GM23338 (cell line): ENCODE data around the gene LY86. TPM values are rescaled to one million over a fixed set of nuclear protein-coding genes. Genes with fewer than 3 reads are reported as not detected.

Source experiments
- EZH2 ChIP-seq: fragments of 200-600 bp; sonication (generic); IDR thresholded peaks from one replicate; pipeline ENCODE4 v1.8.0; 2017; ENCODE audit warnings: antibody characterized with exemption, mild to moderate bottlenecking, low read depth; ENCODE audit not compliant: unreplicated experiment
- POLR2AphosphoS5 ChIP-seq: IDR thresholded peaks from 2 replicates; pipeline ENCODE4 v1.6.1; 2016; ENCODE audit warnings: antibody characterized with exemption, low read depth
- polyA plus RNA-seq: library from polyadenylated mRNA; unstranded; fragments of >200 nt; fragmentation: Nextera tagmentation; extraction: Ambion mirVana; gene quantifications from 2 replicates; pipeline ENCODE4 v1.2.1, GENCODE V29; 2016
- total RNA-seq: library from RNA; depleted of rRNA; stranded (reverse); fragments of >200 nt; shearing (Covaris generic); gene quantifications from 2 replicates; pipeline ENCODE4 v1.2.3, GENCODE V29; 2014
- TF ChIP-seq, protein P1 (sequence below): fragments of 250-450 bp; sonication (Bioruptor Pico); IDR thresholded peaks from 2 replicates; pipeline ENCODE4 v1.5.0; 2020; ENCODE audit warnings: mild to moderate bottlenecking, moderate library complexity
- TF ChIP-seq, protein P2 (sequence below): IDR thresholded peaks from 2 replicates; pipeline ENCODE4 v1.6.1; 2016; ENCODE audit warnings: antibody characterized with exemption
- TF ChIP-seq, protein P3 (sequence below), 2 experiments: fragments of 200-600 bp in 1 of 2; sonication (generic) in 1 of 2; conservative IDR thresholded peaks; 2 replicates each; pipeline versions ENCODE4 v1.5.1 to v1.6.1; 2016 to 2017; ENCODE audit warnings: antibody characterized with exemption in 2 of 2, low read depth in 2 of 2, mild to moderate bottlenecking in 2 of 2, moderate library complexity in 1 of 2

Gene LY86
- total and polyA plus RNA-seq, 2 experiments from 2014 or later: 0.29 TPM; not detected in 1

DNA sequence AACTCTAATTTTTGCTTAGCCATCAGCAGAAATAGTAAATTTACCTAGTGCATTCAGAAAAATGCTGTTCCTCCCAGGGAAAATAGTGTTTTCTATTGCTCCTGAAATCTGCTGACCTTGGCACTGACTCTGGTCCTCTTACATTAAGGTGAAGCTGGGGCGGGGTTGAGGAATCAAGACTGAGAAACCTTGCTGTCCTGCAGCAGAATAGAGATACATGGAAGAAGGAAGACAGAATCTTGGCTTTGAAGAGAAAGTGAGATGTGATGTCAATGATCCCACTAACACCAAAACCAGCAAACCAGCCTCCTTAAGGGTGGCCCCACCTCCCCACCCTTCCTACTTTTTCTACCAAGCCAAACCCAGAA, 840 bp upstream of the LY86 start (continued):
- TF ChIP-seq, protein P1, sequence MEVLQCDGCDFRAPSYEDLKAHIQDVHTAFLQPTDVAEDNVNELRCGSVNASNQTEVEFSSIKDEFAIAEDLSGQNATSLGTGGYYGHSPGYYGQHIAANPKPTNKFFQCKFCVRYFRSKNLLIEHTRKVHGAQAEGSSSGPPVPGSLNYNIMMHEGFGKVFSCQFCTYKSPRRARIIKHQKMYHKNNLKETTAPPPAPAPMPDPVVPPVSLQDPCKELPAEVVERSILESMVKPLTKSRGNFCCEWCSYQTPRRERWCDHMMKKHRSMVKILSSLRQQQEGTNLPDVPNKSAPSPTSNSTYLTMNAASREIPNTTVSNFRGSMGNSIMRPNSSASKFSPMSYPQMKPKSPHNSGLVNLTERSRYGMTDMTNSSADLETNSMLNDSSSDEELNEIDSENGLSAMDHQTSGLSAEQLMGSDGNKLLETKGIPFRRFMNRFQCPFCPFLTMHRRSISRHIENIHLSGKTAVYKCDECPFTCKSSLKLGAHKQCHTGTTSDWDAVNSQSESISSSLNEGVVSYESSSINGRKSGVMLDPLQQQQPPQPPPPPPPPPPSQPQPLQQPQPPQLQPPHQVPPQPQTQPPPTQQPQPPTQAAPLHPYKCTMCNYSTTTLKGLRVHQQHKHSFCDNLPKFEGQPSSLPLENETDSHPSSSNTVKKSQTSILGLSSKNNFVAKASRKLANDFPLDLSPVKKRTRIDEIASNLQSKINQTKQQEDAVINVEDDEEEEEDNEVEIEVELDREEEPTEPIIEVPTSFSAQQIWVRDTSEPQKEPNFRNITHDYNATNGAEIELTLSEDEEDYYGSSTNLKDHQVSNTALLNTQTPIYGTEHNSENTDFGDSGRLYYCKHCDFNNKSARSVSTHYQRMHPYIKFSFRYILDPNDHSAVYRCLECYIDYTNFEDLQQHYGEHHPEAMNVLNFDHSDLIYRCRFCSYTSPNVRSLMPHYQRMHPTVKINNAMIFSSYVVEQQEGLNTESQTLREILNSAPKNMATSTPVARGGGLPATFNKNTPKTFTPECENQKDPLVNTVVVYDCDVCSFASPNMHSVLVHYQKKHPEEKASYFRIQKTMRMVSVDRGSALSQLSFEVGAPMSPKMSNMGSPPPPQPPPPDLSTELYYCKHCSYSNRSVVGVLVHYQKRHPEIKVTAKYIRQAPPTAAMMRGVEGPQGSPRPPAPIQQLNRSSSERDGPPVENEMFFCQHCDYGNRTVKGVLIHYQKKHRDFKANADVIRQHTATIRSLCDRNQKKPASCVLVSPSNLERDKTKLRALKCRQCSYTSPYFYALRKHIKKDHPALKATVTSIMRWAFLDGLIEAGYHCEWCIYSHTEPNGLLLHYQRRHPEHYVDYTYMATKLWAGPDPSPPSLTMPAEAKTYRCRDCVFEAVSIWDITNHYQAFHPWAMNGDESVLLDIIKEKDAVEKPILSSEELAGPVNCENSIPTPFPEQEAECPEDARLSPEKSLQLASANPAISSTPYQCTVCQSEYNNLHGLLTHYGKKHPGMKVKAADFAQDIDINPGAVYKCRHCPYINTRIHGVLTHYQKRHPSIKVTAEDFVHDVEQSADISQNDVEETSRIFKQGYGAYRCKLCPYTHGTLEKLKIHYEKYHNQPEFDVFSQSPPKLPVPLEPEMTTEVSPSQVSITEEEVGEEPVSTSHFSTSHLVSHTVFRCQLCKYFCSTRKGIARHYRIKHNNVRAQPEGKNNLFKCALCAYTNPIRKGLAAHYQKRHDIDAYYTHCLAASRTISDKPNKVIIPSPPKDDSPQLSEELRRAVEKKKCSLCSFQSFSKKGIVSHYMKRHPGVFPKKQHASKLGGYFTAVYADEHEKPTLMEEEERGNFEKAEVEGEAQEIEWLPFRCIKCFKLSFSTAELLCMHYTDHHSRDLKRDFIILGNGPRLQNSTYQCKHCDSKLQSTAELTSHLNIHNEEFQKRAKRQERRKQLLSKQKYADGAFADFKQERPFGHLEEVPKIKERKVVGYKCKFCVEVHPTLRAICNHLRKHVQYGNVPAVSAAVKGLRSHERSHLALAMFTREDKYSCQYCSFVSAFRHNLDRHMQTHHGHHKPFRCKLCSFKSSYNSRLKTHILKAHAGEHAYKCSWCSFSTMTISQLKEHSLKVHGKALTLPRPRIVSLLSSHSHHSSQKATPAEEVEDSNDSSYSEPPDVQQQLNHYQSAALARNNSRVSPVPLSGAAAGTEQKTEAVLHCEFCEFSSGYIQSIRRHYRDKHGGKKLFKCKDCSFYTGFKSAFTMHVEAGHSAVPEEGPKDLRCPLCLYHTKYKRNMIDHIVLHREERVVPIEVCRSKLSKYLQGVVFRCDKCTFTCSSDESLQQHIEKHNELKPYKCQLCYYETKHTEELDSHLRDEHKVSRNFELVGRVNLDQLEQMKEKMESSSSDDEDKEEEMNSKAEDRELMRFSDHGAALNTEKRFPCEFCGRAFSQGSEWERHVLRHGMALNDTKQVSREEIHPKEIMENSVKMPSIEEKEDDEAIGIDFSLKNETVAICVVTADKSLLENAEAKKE (CRISPR knock-in tag): no peak
- no peak for TF ChIP-seq EZH2
- TF ChIP-seq, protein P2, sequence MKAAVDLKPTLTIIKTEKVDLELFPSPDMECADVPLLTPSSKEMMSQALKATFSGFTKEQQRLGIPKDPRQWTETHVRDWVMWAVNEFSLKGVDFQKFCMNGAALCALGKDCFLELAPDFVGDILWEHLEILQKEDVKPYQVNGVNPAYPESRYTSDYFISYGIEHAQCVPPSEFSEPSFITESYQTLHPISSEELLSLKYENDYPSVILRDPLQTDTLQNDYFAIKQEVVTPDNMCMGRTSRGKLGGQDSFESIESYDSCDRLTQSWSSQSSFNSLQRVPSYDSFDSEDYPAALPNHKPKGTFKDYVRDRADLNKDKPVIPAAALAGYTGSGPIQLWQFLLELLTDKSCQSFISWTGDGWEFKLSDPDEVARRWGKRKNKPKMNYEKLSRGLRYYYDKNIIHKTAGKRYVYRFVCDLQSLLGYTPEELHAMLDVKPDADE: no peak
- TF ChIP-seq, protein P3, sequence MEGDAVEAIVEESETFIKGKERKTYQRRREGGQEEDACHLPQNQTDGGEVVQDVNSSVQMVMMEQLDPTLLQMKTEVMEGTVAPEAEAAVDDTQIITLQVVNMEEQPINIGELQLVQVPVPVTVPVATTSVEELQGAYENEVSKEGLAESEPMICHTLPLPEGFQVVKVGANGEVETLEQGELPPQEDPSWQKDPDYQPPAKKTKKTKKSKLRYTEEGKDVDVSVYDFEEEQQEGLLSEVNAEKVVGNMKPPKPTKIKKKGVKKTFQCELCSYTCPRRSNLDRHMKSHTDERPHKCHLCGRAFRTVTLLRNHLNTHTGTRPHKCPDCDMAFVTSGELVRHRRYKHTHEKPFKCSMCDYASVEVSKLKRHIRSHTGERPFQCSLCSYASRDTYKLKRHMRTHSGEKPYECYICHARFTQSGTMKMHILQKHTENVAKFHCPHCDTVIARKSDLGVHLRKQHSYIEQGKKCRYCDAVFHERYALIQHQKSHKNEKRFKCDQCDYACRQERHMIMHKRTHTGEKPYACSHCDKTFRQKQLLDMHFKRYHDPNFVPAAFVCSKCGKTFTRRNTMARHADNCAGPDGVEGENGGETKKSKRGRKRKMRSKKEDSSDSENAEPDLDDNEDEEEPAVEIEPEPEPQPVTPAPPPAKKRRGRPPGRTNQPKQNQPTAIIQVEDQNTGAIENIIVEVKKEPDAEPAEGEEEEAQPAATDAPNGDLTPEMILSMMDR (conservative IDR thresholded peaks at IDR 0.05; ENCODE audit: low read depth in 2 of 2): no peak
- TF ChIP-seq POLR2AphosphoS5: no peak
